CD14-positive monocyte (primary cell): Measurements from ENCODE around the gene PUM2. TPM values are rescaled to one million over a fixed set of nuclear protein-coding genes. Genes with fewer than 3 reads are reported as not detected.
A peak's percentile ranks its signal among the peaks of the same experiment; 100 is the strongest.

ENCODE experiments used
- DNase-seq, 3 donors: peaks; one replicate each; pipeline ENCODE4 v3.0.0-alpha.2; 2011 to 2022
- H2AFZ ChIP-seq: 2 replicates; pipeline ENCODE4 v1.6.0; 2012; ENCODE audit warnings: mild to moderate bottlenecking, low read depth, low read length, inconsistent platforms; ENCODE audit not compliant: insufficient read depth, poor library complexity, severe bottlenecking
- H3K27ac ChIP-seq, 2 donors: 1 replicate in 1 of 2; 2 replicates in 1 of 2; pipeline ENCODE4 v1.5.1; 2012 to 2013; ENCODE audit warnings: low read length in 2 of 2, control low read depth in 1 of 2, inconsistent platforms in 1 of 2, low read depth in 1 of 2, mild to moderate bottlenecking in 1 of 2
- H3K27me3 ChIP-seq, 2 donors: one replicate each; pipeline versions ENCODE4 v1.6.0 to v1.6.1; 2011 to 2013; ENCODE audit warnings: low read length in 2 of 2; ENCODE audit not compliant: control insufficient read depth in 2 of 2, insufficient read depth in 2 of 2
- H3K36me3 ChIP-seq, 2 donors: replicated peaks in 1 of 2; 1 replicate in 1 of 2; 2 replicates in 1 of 2; pipeline versions ENCODE4 v1.5.1 to v1.6.1; 2012 to 2013; ENCODE audit warnings: low read length in 2 of 2, control low read depth in 1 of 2, inconsistent platforms in 1 of 2, mild to moderate bottlenecking in 1 of 2; ENCODE audit not compliant: insufficient read depth in 2 of 2, control insufficient read depth in 1 of 2
- H3K4me1 ChIP-seq, 2 donors: 1 replicate in 1 of 2; 2 replicates in 1 of 2; pipeline versions ENCODE4 v1.5.1 to v1.6.1; 2012 to 2013; ENCODE audit warnings: low read length in 2 of 2, control low read depth in 1 of 2, inconsistent platforms in 1 of 2, mild to moderate bottlenecking in 1 of 2, moderate library complexity in 1 of 2; ENCODE audit not compliant: insufficient read depth in 2 of 2, control insufficient read depth in 1 of 2
- H3K4me2 ChIP-seq: replicated peaks from 2 replicates; pipeline ENCODE3; 2012; ENCODE audit warnings: low read length, moderate library complexity, mild to moderate bottlenecking; ENCODE audit not compliant: poor library complexity, severe bottlenecking; ENCODE audit errors: extremely low read depth
- H3K4me3 ChIP-seq, 3 experiments: fragments of 200-600 bp in 1 of 3; sonication (generic) in 1 of 3; replicated peaks in 1 of 3; 1 replicate in 2 of 3; 2 replicates in 1 of 3; pipeline ENCODE4 v1.5.1; 2011 to 2013; ENCODE audit warnings: low read length in 3 of 3, mild to moderate bottlenecking in 3 of 3, control low read depth in 2 of 3, low read depth in 2 of 3, inconsistent platforms in 1 of 3, moderate library complexity in 1 of 3
- H3K79me2 ChIP-seq: 2 replicates; pipeline ENCODE4 v1.6.0; 2012; ENCODE audit warnings: mild to moderate bottlenecking, control low read depth, inconsistent platforms, low read length, moderate library complexity; ENCODE audit not compliant: insufficient read depth
- H3K9ac ChIP-seq: 2 replicates; pipeline ENCODE4 v1.6.0; 2017; ENCODE audit warnings: low read length, mild to moderate bottlenecking; ENCODE audit not compliant: insufficient read depth, poor library complexity, severe bottlenecking
- H3K9me3 ChIP-seq, 2 donors: replicated peaks in 1 of 2; 1 replicate in 1 of 2; 2 replicates in 1 of 2; pipeline versions ENCODE4 v1.5.1 to v1.6.1; 2012 to 2013; ENCODE audit warnings: low read length in 2 of 2, control low read depth in 1 of 2; ENCODE audit not compliant: control insufficient read depth in 1 of 2, insufficient read depth in 1 of 2
- H4K20me1 ChIP-seq: 2 replicates; pipeline ENCODE4 v1.6.0; 2012; ENCODE audit warnings: mild to moderate bottlenecking, low read length, control low read depth, moderate library complexity; ENCODE audit not compliant: insufficient read depth
- H3K27ac Mint-ChIP-seq, 7 donors: one replicate each; pipeline ENCODE4 v1.8.0; 2020; ENCODE audit warnings: mild to moderate bottlenecking in 7 of 7, mixed read lengths in 7 of 7, moderate library complexity in 6 of 7, inconsistent platforms in 2 of 7
- H3K27me3 Mint-ChIP-seq, 3 donors: one replicate each; pipeline ENCODE4 v1.8.0; 2021 to 2022; ENCODE audit warnings: low read depth in 3 of 3, mild to moderate bottlenecking in 3 of 3, mixed read lengths in 3 of 3, moderate library complexity in 3 of 3, inconsistent platforms in 1 of 3
- H3K36me3 Mint-ChIP-seq, 2 donors: one replicate each; pipeline ENCODE4 v1.8.0; 2020; ENCODE audit warnings: mixed read lengths in 2 of 2, inconsistent platforms in 1 of 2, mild to moderate bottlenecking in 1 of 2
- H3K4me1 Mint-ChIP-seq: one replicate; pipeline ENCODE4 v1.8.0; 2020; ENCODE audit warnings: mild to moderate bottlenecking, mixed read lengths
- H3K4me3 Mint-ChIP-seq, 2 donors: one replicate each; pipeline ENCODE4 v1.8.0; 2020; ENCODE audit warnings: mild to moderate bottlenecking in 2 of 2, mixed read lengths in 2 of 2, moderate library complexity in 1 of 2
- H3K9me3 Mint-ChIP-seq, 7 donors: one replicate each; pipeline ENCODE4 v1.8.0; 2020 to 2022; ENCODE audit warnings: mixed read lengths in 7 of 7, mild to moderate bottlenecking in 6 of 7, moderate library complexity in 6 of 7, inconsistent platforms in 2 of 7
- CTCF ChIP-seq: fragments of 200-600 bp; IDR thresholded peaks from one replicate; pipeline ENCODE4 v1.8.0; 2022; ENCODE audit warnings: antibody characterized with exemption, mild to moderate bottlenecking
- WGBS: methylation state at CpG from one replicate; pipeline ENCODE4 v1.1.5; 2013; ENCODE audit warnings: missing lambda C conversion rate; ENCODE audit not compliant: insufficient coverage; 5-methylcytosine and 5-hydroxymethylcytosine counted together
- intact Hi-C, 2 donors: fragments of 100-400 bp; cut with micrococcal nuclease; formaldehyde crosslinking; loops; one replicate each; pipeline versions ENCODE4 v1.15.0 to v1.15.1; 2023
- polyA plus RNA-seq, 3 donors: library from polyadenylated mRNA; depleted of rRNA in 1 of 3; unstranded in 2 of 3; stranded (reverse) in 1 of 3; fragments of 300-500 nt in 2 of 3; fragments of >200 nt in 1 of 3; fragmentation: Illumina TruSeq in 2 of 3; gene quantifications; 1 replicate in 2 of 3; 2 replicates in 1 of 3; pipeline ENCODE4 v1.2.3, GENCODE V29; 2012 to 2021

Gene PUM2
- polyA plus RNA-seq, 3 donors: 7.2 to 22.4 (median 8.3) TPM

- no peaks in the 10 kb centered on the region for H3K79me2 ChIP-seq
- peak overlapping the region in 1 of 2 donors; percentile 77 for H3K4me3 Mint-ChIP-seq
- peaks cover 31 to 53% (median 31%) of the 10 kb centered on the region in 3 donors for H3K27me3 Mint-ChIP-seq
- no peak overlapping the region for H2AFZ ChIP-seq
- H3K4me1 ChIP-seq: peaks cover 11 to 26% of the 10 kb centered on the region in 2 donors
- 80% methylated on average over 1 of the region's 3 CpGs for WGBS
- H3K36me3 ChIP-seq: no peaks in the 10 kb centered on the region
- H3K9me3 ChIP-seq: peaks cover 0 to 18% of the 10 kb centered on the region in 2 donors
- H3K4me3 ChIP-seq: no peak overlapping the region
- H3K4me2 ChIP-seq: no peak overlapping the region
- intact Hi-C loops: no loop called here
- H4K20me1 ChIP-seq: no peaks in the 10 kb centered on the region
- no peaks in the 10 kb centered on the region for H3K36me3 Mint-ChIP-seq
- peaks cover 7% of the 10 kb centered on the region for H3K4me1 Mint-ChIP-seq
- no peak for TF ChIP-seq CTCF
- H3K27ac Mint-ChIP-seq: peak overlapping the region in 2 of 7 donors; percentile 50 to 70
- H3K9ac ChIP-seq: no peak overlapping the region
- peaks cover 0 to 11% (median 2%) of the 10 kb centered on the region in 7 donors for H3K9me3 Mint-ChIP-seq
- H3K27ac ChIP-seq: no peak overlapping the region
- peaks cover 28 to 44% of the 10 kb centered on the region in 2 donors for H3K27me3 ChIP-seq
- DNase-seq: no peak
These were observed 129.7 kb downstream of the PUM2 start for GRCh38 chr2:20220806-20221554.

GRCh38 chr2:20219763-20220380 lies 130.8 kb downstream of the PUM2 start:
- Mint-ChIP-seq H3K27ac (peak overlapping the region in 1 of 7 donors; percentile 57), H3K4me3 (no peak overlapping the region), H3K36me3 (no peaks in the 10 kb centered on the region), H3K27me3 (peaks cover 22 to 42% (median 24%) of the 10 kb centered on the region in 3 donors), H3K9me3 (peaks cover 0 to 5% (median 1%) of the 10 kb centered on the region in 7 donors), H3K4me1 (peaks cover 2% of the 10 kb centered on the region)
- Histone ChIP-seq H3K4me3 (no peak overlapping the region), H3K27me3 (peaks cover 23 to 34% of the 10 kb centered on the region in 2 donors), H3K9ac (no peak overlapping the region), H3K27ac (no peak overlapping the region), H4K20me1 (no peaks in the 10 kb centered on the region), H3K4me1 (peaks cover 4 to 17% of the 10 kb centered on the region in 2 donors), H2AFZ (no peak overlapping the region), H3K4me2 (no peak overlapping the region), H3K79me2 (no peaks in the 10 kb centered on the region), H3K9me3 (peaks cover 0 to 16% of the 10 kb centered on the region in 2 donors), H3K36me3 (no peaks in the 10 kb centered on the region)
- intact Hi-C loops: no loop called here
- TF ChIP-seq CTCF: no peak
- DNase-seq: no peak
- 95% methylated on average over 10 of the region's 13 CpGs for WGBS
